HEK293 (cell line): ENCODE data around the gene BRPF1.

ENCODE experiments used
- CTCF ChIA-PET: fragments of 350-600 bp; formaldehyde crosslinking; extraction: SDS; loops from one replicate; lab custom pipeline; 2021; ENCODE audit warnings: antibody characterized with exemption; lab: Yijun Ruan, JAX
- POLR2A ChIA-PET: fragments of 300-600 bp; formaldehyde crosslinking; extraction: SDS; loops from one replicate; lab custom pipeline; 2020; ENCODE audit warnings: antibody characterized with exemption, inconsistent platforms; lab: Yijun Ruan, JAX
- H3K27ac ChIP-seq: fragments of 200-500 bp; sonication (Bioruptor generic); 2 replicates; pipeline ENCODE4 v1.5.1; 2014; ENCODE audit warnings: low read depth, low read length, control low read depth, inconsistent platforms; ENCODE audit errors: extremely low read depth
- H3K36me3 ChIP-seq, 2 experiments: fragments of 200-500 bp in 1 of 2; sonication (Bioruptor generic) in 1 of 2; 1 replicate in 1 of 2; 2 replicates in 1 of 2; pipeline ENCODE4 v1.5.1; 2014 to 2017; ENCODE audit warnings: inconsistent platforms in 2 of 2, low read length in 2 of 2; ENCODE audit not compliant: control insufficient read depth in 2 of 2, insufficient read depth in 1 of 2
- H3K4me1 ChIP-seq: fragments of 200-500 bp; sonication (Bioruptor generic); 2 replicates; pipeline ENCODE4 v1.5.1; 2014; ENCODE audit warnings: mild to moderate bottlenecking, low read length, inconsistent platforms; ENCODE audit not compliant: control insufficient read depth, insufficient read depth
- H3K4me3 ChIP-seq: 2 replicates; pipeline ENCODE4 v1.5.1; 2011; ENCODE audit warnings: low read depth, mild to moderate bottlenecking, control low read depth, low read length, moderate library complexity
- H3K9me3 ChIP-seq: fragments of 200-500 bp; sonication (Bioruptor generic); 2 replicates; pipeline ENCODE4 v1.5.1; 2014; ENCODE audit warnings: low read depth, low read length, inconsistent platforms; ENCODE audit not compliant: control insufficient read depth, insufficient read depth
- AEBP2 ChIP-seq: fragments of 450-650 bp; formaldehyde crosslinking; IDR thresholded peaks from 2 replicates; pipeline ENCODE4 v1.5.1; 2016; ENCODE audit warnings: missing biosample characterization, missing genetic modification characterization, borderline replicate concordance
- FEZF1 ChIP-seq: fragments of 450-650 bp; formaldehyde crosslinking; IDR thresholded peaks from 2 replicates; pipeline ENCODE4 v1.5.1; 2016; ENCODE audit warnings: missing biosample characterization, missing genetic modification characterization
- GLIS2 ChIP-seq: fragments of 450-650 bp; formaldehyde crosslinking; IDR thresholded peaks from 2 replicates; pipeline ENCODE4 v1.5.1; 2016; ENCODE audit warnings: missing biosample characterization, missing genetic modification characterization
- MZF1 ChIP-seq: fragments of 450-650 bp; formaldehyde crosslinking; IDR thresholded peaks from 2 replicates; pipeline ENCODE4 v1.5.1; 2017; ENCODE audit warnings: missing biosample characterization, missing genetic modification characterization, borderline replicate concordance
- SP2 ChIP-seq: fragments of 450-650 bp; formaldehyde crosslinking; IDR thresholded peaks from 2 replicates; pipeline ENCODE4 v1.5.1; 2016; ENCODE audit warnings: missing biosample characterization, missing genetic modification characterization
- SP3 ChIP-seq: fragments of 450-650 bp; formaldehyde crosslinking; IDR thresholded peaks from 2 replicates; pipeline ENCODE4 v1.5.1; 2016; ENCODE audit warnings: missing biosample characterization, missing genetic modification characterization
- TCF7L2 ChIP-seq: IDR thresholded peaks from 2 replicates; pipeline ENCODE4 v1.6.1; 2011; ENCODE audit warnings: low read depth, mild to moderate bottlenecking, inconsistent platforms, low read length, moderate library complexity, borderline replicate concordance
- YY2 ChIP-seq: fragments of 450-650 bp; formaldehyde crosslinking; IDR thresholded peaks from 2 replicates; pipeline ENCODE4 v1.5.1; 2016; ENCODE audit warnings: missing biosample characterization, missing genetic modification characterization
- ZBTB26 ChIP-seq: fragments of 450-650 bp; formaldehyde crosslinking; optimal IDR thresholded peaks from 2 replicates; pipeline ENCODE3; 2016; ENCODE audit warnings: missing biosample characterization, mild to moderate bottlenecking, missing genetic modification characterization
- ZBTB48 ChIP-seq: fragments of 450-650 bp; formaldehyde crosslinking; IDR thresholded peaks from 2 replicates; pipeline ENCODE4 v1.5.1; 2016; ENCODE audit warnings: missing biosample characterization, missing genetic modification characterization
- ZBTB6 ChIP-seq: fragments of 450-650 bp; formaldehyde crosslinking; IDR thresholded peaks from 2 replicates; pipeline ENCODE4 v1.5.1; 2017; ENCODE audit warnings: missing biosample characterization, missing genetic modification characterization
- ZNF140 ChIP-seq: fragments of 450-650 bp; formaldehyde crosslinking; IDR thresholded peaks from 2 replicates; pipeline ENCODE4 v1.5.1; 2016; ENCODE audit warnings: missing biosample characterization, missing genetic modification characterization
- ZNF146 ChIP-seq: fragments of 450-650 bp; formaldehyde crosslinking; IDR thresholded peaks from 2 replicates; pipeline ENCODE4 v1.5.1; 2016; ENCODE audit warnings: missing biosample characterization, missing genetic modification characterization
- ZNF16 ChIP-seq: fragments of 450-650 bp; formaldehyde crosslinking; IDR thresholded peaks from 2 replicates; pipeline ENCODE4 v1.5.1; 2016; ENCODE audit warnings: low read depth, missing biosample characterization, missing genetic modification characterization
- ZNF169 ChIP-seq: fragments of 450-650 bp; formaldehyde crosslinking; IDR thresholded peaks from 2 replicates; pipeline ENCODE4 v1.5.1; 2016; ENCODE audit warnings: missing biosample characterization, missing genetic modification characterization
- ZNF202 ChIP-seq: fragments of 450-650 bp; formaldehyde crosslinking; IDR thresholded peaks from 2 replicates; pipeline ENCODE4 v1.5.1; 2016; ENCODE audit warnings: missing biosample characterization, missing genetic modification characterization, borderline replicate concordance
- ZNF214 ChIP-seq: fragments of 450-650 bp; formaldehyde crosslinking; IDR thresholded peaks from 2 replicates; pipeline ENCODE4 v1.5.1; 2017; ENCODE audit warnings: missing biosample characterization, mild to moderate bottlenecking, missing genetic modification characterization, borderline replicate concordance
- ZNF391 ChIP-seq: fragments of 450-650 bp; formaldehyde crosslinking; IDR thresholded peaks from 2 replicates; pipeline ENCODE4 v1.5.1; 2016; ENCODE audit warnings: low read depth, missing biosample characterization, missing genetic modification characterization, borderline replicate concordance
- ZNF423 ChIP-seq: fragments of 450-650 bp; formaldehyde crosslinking; IDR thresholded peaks from 2 replicates; pipeline ENCODE4 v1.5.1; 2016; ENCODE audit warnings: missing biosample characterization, missing genetic modification characterization
- ZNF488 ChIP-seq: fragments of 450-650 bp; formaldehyde crosslinking; IDR thresholded peaks from 2 replicates; pipeline ENCODE4 v1.5.1; 2016; ENCODE audit warnings: missing biosample characterization, missing genetic modification characterization
- ZNF501 ChIP-seq: fragments of 450-650 bp; formaldehyde crosslinking; IDR thresholded peaks from 2 replicates; pipeline ENCODE4 v1.5.1; 2016; ENCODE audit warnings: missing biosample characterization, missing genetic modification characterization
- ZNF558 ChIP-seq: fragments of 450-650 bp; formaldehyde crosslinking; IDR thresholded peaks from 2 replicates; pipeline ENCODE4 v1.5.1; 2016; ENCODE audit warnings: missing biosample characterization, missing genetic modification characterization
- ZNF629 ChIP-seq: fragments of 450-650 bp; formaldehyde crosslinking; IDR thresholded peaks from 2 replicates; pipeline ENCODE4 v1.5.1; 2017; ENCODE audit warnings: missing biosample characterization, missing genetic modification characterization
- ZNF768 ChIP-seq: fragments of 450-650 bp; formaldehyde crosslinking; IDR thresholded peaks from 2 replicates; pipeline ENCODE4 v1.5.1; 2018; ENCODE audit warnings: missing biosample characterization, mild to moderate bottlenecking, missing genetic modification characterization
- ZNF791 ChIP-seq: fragments of 450-650 bp; formaldehyde crosslinking; IDR thresholded peaks from 2 replicates; pipeline ENCODE4 v1.5.1; 2016; ENCODE audit warnings: missing biosample characterization, missing genetic modification characterization
- ZNF830 ChIP-seq: fragments of 450-650 bp; IDR thresholded peaks from 2 replicates; pipeline ENCODE4 v1.5.0; 2018; ENCODE audit warnings: missing biosample characterization, missing genetic modification characterization, low read depth, mild to moderate bottlenecking, moderate library complexity
- ZSCAN30 ChIP-seq: fragments of 450-650 bp; IDR thresholded peaks from 2 replicates; pipeline ENCODE4 v1.5.1; 2018; ENCODE audit warnings: missing biosample characterization, mild to moderate bottlenecking, missing genetic modification characterization, moderate library complexity

BRPF1 gene

GRCh38 chr3:9791790-9792404 is 60.4 kb downstream of the BRPF1 start:
- peaks cover 10 to 56% of the 10 kb centered on the region in 2 experiments; a peak in 2 of 3 replicates for H3K36me3 ChIP-seq
- TF ChIP-seq SP2 (tag by site-specific recombination) (no peak), ZNF146 (tag by site-specific recombination) (no peak), ZNF830 (tag by site-specific recombination) (no peak), ZNF423 (tag by site-specific recombination) (peak; percentile 71), SP3 (tag by site-specific recombination) (no peak), ZNF558 (tag by site-specific recombination) (0 out of 2 replicates have a peak, but pooled peaks have one; percentile 18), GLIS2 (tag by site-specific recombination) (no peak), AEBP2 (no peak), ZNF140 (tag by site-specific recombination) (no peak), ZBTB26 (tag by site-specific recombination) (no peak), ZNF791 (tag by site-specific recombination) (no peak), ZNF501 (no peak), TCF7L2 (no peak), ZNF488 (tag by site-specific recombination) (no peak), FEZF1 (tag by site-specific recombination) (no peak), ZNF202 (tag by site-specific recombination) (no peak), MZF1 (tag by site-specific recombination) (no peak), ZBTB6 (tag by site-specific recombination) (no peak), ZBTB48 (tag by site-specific recombination) (peak; percentile 5; the same call in 1 of the 2 replicates), ZNF768 (tag by site-specific recombination) (no peak), ZSCAN30 (0 out of 2 replicates have a peak, but pooled peaks have one; percentile 22), YY2 (tag by site-specific recombination) (no peak), ZNF214 (tag by site-specific recombination) (no peak), ZNF16 (tag by site-specific recombination) (no peak), ZNF391 (tag by site-specific recombination) (no peak), ZNF169 (tag by site-specific recombination) (no peak), ZNF629 (tag by site-specific recombination) (no peak)
- no peaks in the 10 kb centered on the region for H3K9me3 ChIP-seq
- CTCF ChIA-PET, result interaction anchor here (1.1 to 1.3 kb wide), 2 partner anchors 35 to 155 kb away, joined by 3 to 5 read pairs; no protein-coding TSS in a partner anchor
- H3K27ac ChIP-seq, result peak overlapping the region; percentile 97
- no peaks in the 10 kb centered on the region for H3K4me1 ChIP-seq
- POLR2A ChIA-PET, result interaction anchor here (0.7 to 2.0 kb wide), 12 partner anchors 8 to 456 kb away, joined by 3 to 18 read pairs (median 6); partner anchors contain the start of genes BRPF1, CAMK1, CRELD1 and OGG1
- peak overlapping the region; percentile 83 for H3K4me3 ChIP-seq
